ENCODE data around the gene TRIP10.
"Not testable (repeated sequence)": the region's sequence is repeated elsewhere in the genome, so short reads cannot be mapped to it uniquely, and the experiment has no call there.

TRIP10 gene

DNA sequence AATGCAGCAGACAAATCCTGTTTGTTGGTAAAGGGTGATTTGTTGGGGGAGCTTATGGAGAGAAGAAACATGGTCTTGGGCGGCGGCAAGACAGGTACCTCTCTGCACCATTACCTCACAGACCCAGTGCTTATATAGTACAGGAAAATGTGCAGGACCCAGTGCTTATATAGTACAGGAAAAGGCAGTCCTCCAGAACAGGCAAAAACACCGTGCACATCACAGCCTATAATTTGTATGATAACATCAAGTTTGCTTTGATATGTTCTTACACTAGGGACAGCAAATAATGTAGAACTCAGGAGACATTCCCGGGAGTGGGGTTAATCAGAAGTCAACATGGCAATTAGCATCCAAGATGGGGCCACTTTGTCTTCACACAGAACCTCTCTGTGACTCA lies 53.9 kb downstream of the TRIP10 start:
- DNase-seq (ENCODE audit: extremely low read depth in 1 of 2, low read depth in 1 of 2), result no peak

DNA sequence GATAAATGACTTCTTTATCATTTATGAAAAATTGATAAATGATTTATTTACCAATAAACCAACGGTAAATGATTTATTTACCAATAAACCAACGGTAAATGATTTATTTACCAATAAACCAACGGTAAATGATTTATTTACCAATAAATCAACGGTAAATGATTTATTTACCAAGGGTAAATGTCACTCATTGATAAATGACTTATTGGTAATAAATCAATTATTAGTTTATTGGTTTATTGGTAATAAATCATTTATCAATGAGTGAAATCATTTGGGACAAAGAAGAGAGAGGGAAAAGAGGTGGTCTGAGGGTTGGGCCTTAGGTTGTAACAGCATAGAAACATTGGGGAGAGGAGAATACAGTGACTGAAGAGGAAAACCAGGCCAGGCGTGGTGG lies 54.5 kb downstream of the TRIP10 start:
- no peak for DNase-seq (ENCODE audit: extremely low read depth in 1 of 2, low read depth in 1 of 2)

DNA sequence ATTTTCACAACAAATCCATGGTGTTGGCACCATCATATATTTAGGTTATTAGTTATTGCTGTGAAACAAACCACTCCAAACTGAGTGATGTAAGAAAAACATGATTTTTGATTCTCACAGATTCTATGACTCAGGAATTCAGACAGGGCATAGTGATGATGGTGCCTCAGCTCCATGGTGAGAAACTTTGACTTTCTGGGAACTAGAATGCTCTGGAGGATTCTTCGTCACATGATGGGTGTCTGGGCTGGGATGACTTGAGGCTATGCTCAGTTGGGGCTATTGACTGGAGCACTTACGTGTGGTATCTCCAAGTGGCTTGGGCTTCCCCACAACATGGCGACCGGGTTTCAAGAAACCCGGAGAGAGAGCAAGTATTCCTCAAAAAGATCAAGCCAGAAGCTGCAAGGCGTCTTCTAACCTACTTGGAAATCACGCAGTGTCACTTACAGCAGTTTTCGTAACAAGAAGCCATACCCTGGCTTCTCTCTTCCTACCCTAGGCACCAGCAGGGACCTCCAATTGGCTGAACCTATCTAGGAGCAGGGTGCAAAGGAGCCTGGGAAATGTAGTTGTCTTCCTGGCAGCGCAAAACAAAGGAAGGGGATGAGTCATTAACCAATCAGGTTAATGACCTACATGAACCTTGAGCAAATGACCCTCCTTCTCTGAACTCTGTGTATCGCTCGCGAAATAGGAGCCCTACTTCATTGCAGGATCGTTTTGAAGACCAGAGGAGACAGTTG lies 55.4 kb downstream of the TRIP10 start:
- no peak for DNase-seq (ENCODE audit: extremely low read depth in 1 of 2, low read depth in 1 of 2)

DNA sequence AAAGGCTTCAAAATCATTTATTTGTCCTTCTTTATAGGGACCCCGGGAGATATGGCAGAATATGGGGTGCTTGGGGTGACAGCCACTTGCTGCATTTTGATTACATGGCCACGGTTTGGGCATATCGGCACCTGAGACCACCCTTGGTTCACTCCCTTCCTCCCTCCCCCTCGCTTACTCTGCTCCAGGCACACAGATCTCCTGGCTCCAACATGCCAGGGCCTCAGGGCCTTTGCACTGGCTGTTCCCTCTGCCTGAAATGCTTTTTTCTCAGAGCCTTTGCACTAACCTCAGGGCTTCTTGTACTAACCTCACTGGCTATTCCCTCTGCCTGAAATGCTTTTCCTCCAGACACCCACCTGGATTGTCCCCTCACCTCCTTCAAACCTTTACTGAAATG lies 56.8 kb downstream of the TRIP10 start:
- DNase-seq (ENCODE audit: extremely low read depth in 1 of 2, low read depth in 1 of 2), result no peak

DNA sequence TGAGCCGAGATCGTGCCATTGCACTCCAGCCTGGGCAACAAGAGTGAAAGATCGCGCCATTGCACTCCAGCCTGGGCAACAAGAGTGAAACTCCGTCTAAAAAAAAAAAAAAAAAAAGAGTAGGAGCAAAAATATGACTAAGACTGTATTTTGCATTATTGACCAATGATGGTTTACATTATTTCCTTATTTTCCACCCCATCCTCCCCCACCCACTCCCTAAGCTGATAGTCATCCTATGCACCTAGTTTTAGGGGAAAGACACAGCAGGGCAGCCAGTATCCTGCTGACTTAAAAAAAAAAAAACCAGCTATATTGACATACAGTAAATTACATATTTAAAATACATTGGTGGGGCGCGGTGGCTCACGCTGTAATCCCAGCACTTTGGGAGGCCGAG lies 58.2 kb downstream of the TRIP10 start:
- no peak for DNase-seq (ENCODE audit: extremely low read depth in 1 of 2, low read depth in 1 of 2)

DNA sequence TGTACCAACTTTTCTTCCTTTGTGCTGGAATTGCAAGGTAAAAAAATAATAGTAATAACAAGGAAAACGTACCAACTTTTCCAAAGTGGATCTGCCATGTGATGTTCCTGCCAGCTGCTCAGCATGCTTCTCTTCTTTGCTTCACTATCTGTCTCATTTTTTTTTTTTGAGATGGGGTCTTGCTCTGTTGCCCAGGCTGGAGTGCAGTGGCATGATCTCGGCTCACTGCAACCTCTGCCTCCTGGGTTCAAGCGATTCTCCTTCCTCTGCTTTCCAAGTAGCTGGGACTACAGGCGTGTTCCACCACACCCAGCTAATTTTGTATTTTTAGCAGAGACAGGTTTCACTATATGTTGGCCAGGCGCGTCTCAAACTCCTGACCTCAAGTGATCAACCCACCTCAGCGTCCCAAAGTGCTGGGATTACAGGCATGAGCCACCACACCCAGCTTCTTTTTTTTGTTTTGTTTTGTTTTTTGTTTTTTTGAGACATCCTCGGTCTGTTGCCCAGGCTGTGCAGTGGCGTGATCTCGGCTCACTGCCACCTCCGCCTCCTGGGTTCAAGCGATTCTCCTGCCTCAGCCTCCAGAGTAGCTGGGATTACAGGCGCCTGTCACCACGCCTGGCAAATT lies 60.8 kb downstream of the TRIP10 start:
- DNase-seq (ENCODE audit: extremely low read depth in 1 of 2, low read depth in 1 of 2), result not testable (repeated sequence)

DNA sequence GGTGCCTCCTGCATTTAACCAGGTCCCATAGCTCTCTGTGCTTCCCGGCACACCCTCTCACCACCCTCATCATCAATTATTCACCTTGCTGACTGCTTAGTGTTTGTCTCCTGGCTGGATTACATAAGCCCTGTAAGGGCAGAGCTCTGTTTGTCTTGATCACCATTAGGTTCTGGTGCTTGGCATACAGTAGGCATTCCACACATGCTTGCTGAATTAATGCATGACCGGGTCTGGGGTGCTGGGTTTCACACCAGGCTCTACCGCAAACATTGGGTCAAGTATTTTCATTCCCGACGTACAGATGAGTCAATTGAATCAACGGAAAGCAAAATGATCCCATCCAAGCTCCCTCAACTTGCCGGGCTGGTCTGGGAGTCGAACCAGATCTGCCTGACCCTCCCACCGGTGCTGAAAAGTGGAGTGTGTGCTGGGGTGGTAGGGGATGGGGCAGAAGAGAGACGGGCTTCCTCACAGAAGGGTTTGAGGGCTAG lies 61.6 kb downstream of the TRIP10 start:
- no peak for DNase-seq (ENCODE audit: extremely low read depth in 1 of 2, low read depth in 1 of 2)

All from activated CD8-positive, alpha-beta memory T cell treated with anti-CD3 and anti-CD28 coated beads for 1 hour (primary cell).